Type B pancreatic cell (in vitro differentiated cells): ENCODE data around the gene PLEKHA6. TPM values are rescaled to one million over a fixed set of nuclear protein-coding genes. Genes with fewer than 3 reads are reported as not detected.

ENCODE experiments used
- DNase-seq: peaks from one replicate; pipeline ENCODE4 v3.0.0; 2021; ENCODE audit warnings: mixed read lengths; ENCODE audit not compliant: unreplicated experiment; ENCODE audit errors: extremely low spot score
- H3K27ac Mint-ChIP-seq: 2 replicates; pipeline ENCODE4 v1.8.0; 2021; ENCODE audit warnings: mild to moderate bottlenecking, mixed read lengths
- H3K27me3 Mint-ChIP-seq: 2 replicates; pipeline ENCODE4 v1.8.0; 2021; ENCODE audit warnings: mixed read lengths
- H3K36me3 Mint-ChIP-seq: 2 replicates; pipeline ENCODE4 v1.8.0; 2021; ENCODE audit warnings: mixed read lengths
- H3K4me1 Mint-ChIP-seq: one replicate; pipeline ENCODE4 v1.8.0; 2021; ENCODE audit warnings: mixed read lengths; ENCODE audit not compliant: unreplicated experiment
- H3K4me3 Mint-ChIP-seq: 2 replicates; pipeline ENCODE4 v1.8.0; 2021; ENCODE audit warnings: mild to moderate bottlenecking, mixed read lengths
- H3K9me3 Mint-ChIP-seq: 2 replicates; pipeline ENCODE4 v1.8.0; 2021; ENCODE audit warnings: mixed read lengths
- total RNA-seq: library from RNA; stranded (reverse); gene quantifications from 2 replicates; pipeline ENCODE4 v1.2.1, GENCODE V29; 2021; ENCODE audit warnings: low replicate concordance
- TF ChIP-seq, protein P1 (sequence below): fragments of 200-600 bp; sonication (generic); conservative IDR thresholded peaks from 2 replicates; pipeline ENCODE4 v1.5.0; 2021; ENCODE audit warnings: antibody characterized with exemption, mild to moderate bottlenecking

The PLEKHA6 gene
- total RNA-seq, 1 donor from 2014 or later, result 37.8 TPM

- no peak for DNase-seq
- H3K9me3 Mint-ChIP-seq, result no peaks in the 10 kb centered on the region
- no peak overlapping the region for H3K4me3 Mint-ChIP-seq
- H3K27ac Mint-ChIP-seq, result no peak overlapping the region
- H3K27me3 Mint-ChIP-seq, result no peaks in the 10 kb centered on the region
- peaks cover 6% of the 10 kb centered on the region for H3K36me3 Mint-ChIP-seq
- peaks cover 20% of the 10 kb centered on the region for H3K4me1 Mint-ChIP-seq
- TF ChIP-seq, protein P1, sequence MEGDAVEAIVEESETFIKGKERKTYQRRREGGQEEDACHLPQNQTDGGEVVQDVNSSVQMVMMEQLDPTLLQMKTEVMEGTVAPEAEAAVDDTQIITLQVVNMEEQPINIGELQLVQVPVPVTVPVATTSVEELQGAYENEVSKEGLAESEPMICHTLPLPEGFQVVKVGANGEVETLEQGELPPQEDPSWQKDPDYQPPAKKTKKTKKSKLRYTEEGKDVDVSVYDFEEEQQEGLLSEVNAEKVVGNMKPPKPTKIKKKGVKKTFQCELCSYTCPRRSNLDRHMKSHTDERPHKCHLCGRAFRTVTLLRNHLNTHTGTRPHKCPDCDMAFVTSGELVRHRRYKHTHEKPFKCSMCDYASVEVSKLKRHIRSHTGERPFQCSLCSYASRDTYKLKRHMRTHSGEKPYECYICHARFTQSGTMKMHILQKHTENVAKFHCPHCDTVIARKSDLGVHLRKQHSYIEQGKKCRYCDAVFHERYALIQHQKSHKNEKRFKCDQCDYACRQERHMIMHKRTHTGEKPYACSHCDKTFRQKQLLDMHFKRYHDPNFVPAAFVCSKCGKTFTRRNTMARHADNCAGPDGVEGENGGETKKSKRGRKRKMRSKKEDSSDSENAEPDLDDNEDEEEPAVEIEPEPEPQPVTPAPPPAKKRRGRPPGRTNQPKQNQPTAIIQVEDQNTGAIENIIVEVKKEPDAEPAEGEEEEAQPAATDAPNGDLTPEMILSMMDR, result no peak
Measured at GRCh38 chr1:204224655-204225054, 135.1 kb downstream of the PLEKHA6 start.

DNA sequence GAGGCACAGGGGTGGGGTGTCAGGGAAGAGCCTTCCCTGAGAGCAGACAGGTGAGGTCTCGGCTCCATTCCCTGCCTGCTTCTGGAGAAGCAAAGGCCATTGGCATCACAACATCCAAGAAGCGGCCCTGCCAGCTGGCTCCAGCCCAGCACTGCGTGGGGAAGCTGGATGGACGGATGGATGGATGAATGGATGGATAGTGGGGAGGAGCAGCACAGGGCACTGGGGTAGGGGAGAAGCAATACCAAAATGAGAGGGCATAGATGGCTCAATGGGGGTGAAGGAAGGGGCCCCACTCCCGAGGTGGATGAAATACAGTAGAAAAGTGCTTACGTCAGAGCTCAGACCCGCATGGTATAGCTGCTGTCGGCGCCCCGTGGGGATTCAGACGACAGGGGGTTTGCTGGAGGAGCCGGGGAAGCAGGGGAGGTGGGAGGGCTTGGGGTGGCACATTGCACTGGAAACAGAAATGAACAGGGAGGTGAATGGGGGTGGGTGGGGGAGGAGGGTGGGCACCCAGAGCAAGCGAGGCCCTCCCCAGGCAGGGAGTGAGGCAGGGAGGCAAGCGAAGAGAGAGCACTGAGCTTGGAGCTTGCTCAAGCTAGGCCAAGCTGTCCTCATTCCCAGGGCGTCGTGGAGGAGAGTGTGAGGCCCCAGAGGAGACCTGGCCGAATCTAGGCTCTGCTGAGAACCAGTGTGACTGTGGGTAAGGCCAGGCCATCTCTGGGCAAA lies 136.4 kb downstream of the PLEKHA6 start:
- TF ChIP-seq, protein P1, result no peak
- Mint-ChIP-seq H3K4me3 (no peak overlapping the region), H3K4me1 (peaks cover 20% of the 10 kb centered on the region), H3K27me3 (no peaks in the 10 kb centered on the region), H3K36me3 (no peaks in the 10 kb centered on the region), H3K9me3 (no peaks in the 10 kb centered on the region), H3K27ac (no peak overlapping the region)
- no peak for DNase-seq

DNA sequence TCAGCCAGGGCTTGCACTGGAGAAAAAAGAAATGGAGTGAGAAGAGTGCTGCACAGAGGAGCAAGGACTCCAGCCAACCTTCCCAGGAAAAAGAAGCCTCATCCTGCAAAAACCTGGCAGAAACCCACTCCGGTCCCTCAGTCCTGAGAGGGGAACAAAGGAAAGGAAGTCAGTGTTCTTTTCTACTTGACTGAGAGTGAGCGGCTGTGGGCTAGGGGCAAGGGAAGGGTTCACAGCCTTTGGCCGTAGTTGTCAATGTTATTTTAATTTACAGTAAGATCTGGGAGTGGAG lies 137.0 kb downstream of the PLEKHA6 start:
- no peaks in the 10 kb centered on the region for H3K36me3 Mint-ChIP-seq
- no peaks in the 10 kb centered on the region for H3K27me3 Mint-ChIP-seq
- no peaks in the 10 kb centered on the region for H3K9me3 Mint-ChIP-seq
- H3K4me3 Mint-ChIP-seq, result no peak overlapping the region
- no peak for DNase-seq
- H3K27ac Mint-ChIP-seq, result no peak overlapping the region
- TF ChIP-seq, protein P1, result no peak
- peaks cover 20% of the 10 kb centered on the region for H3K4me1 Mint-ChIP-seq

DNA sequence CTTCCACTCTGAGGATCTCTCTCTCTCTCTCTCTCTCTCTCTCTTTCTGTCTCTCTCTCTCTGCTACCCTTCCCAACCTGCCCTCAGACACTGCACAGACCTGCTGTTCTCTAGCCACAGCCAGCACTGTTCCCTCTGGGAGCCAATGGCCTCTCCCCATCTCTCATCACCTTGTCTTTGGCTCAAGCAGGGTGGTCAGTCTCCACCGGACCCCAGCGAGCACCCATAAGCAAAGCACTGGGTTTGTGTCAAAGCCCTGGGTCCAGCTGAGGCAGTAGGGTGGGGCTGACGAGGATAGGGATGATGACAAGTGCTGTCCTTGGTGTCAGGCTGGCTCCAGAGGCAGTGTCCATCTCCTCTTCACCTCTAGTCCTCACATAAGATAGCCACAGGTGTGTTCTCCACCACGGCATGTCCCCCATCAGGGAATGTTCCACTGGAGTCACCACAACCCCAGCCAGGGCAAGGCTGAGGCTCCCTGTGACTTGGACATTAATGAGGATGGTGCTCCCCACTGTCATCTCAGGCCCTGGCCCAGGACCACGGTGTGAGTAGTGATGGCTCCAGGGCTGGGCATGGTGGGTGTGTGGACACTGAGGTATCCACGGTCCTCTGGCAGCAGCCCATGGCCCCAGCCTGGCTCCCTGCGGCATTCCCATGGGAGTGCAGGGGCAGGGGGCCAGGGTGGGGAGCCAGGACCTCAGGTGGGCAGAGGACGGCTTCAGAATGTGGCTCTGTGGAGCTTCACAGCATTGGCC lies 137.5 kb downstream of the PLEKHA6 start:
- TF ChIP-seq, protein P1, result no peak
- peaks cover 16% of the 10 kb centered on the region for H3K4me1 Mint-ChIP-seq
- no peak overlapping the region for H3K4me3 Mint-ChIP-seq
- H3K27ac Mint-ChIP-seq, result no peak overlapping the region
- DNase-seq, result no peak
- H3K36me3 Mint-ChIP-seq, result no peaks in the 10 kb centered on the region
- no peaks in the 10 kb centered on the region for H3K27me3 Mint-ChIP-seq
- H3K9me3 Mint-ChIP-seq, result no peaks in the 10 kb centered on the region

DNA sequence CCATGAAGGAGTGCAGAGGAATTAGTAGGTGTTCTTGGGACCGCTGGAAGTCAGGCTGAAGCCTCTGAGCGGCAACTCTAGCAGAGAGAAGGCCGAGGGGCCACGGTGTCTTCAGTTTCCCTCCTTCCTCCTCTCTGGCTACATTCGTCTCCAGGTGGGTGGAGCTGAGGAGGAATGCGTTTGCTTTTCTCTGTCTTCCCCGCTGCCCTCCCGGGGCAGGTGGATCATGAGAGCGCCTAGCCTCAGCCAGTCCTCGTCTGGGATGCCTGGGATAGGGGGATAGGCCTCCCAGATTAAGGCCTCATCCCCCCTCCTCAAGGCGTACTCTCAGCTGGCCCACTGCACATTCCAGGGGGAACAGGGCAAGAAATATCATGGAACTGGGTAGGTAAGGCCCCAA lies 138.5 kb downstream of the PLEKHA6 start:
- Mint-ChIP-seq H3K9me3 (no peaks in the 10 kb centered on the region), H3K27me3 (no peaks in the 10 kb centered on the region), H3K4me1 (peaks cover 7% of the 10 kb centered on the region), H3K4me3 (no peak overlapping the region), H3K36me3 (no peaks in the 10 kb centered on the region), H3K27ac (no peak overlapping the region)
- TF ChIP-seq, protein P1, result no peak
- DNase-seq, result no peak
